Measurements from ENCODE around the gene CRABP1.

CRABP1 gene

GRCh38 chr15:78315686-78316282, 24.4 kb upstream of the CRABP1 start:
- Histone ChIP-seq H3K79me2 (no peaks in the 10 kb centered on the region), H3K4me2 (ENCODE audit: low read length) (no peak overlapping the region), H3K27ac (no peak overlapping the region), H2AFZ (no peak overlapping the region), H3K9ac (no peak overlapping the region), H3K36me3 (ENCODE audit: control insufficient read depth, insufficient read depth, low read length) (no peaks in the 10 kb centered on the region), H3K9me3 (ENCODE audit: control insufficient read depth, low read length) (no peaks in the 10 kb centered on the region), H3K4me3 (ENCODE audit: low read depth, low read length) (no peak overlapping the region), H3K27me3 (ENCODE audit: control insufficient read depth, insufficient read depth, low read length) (no peaks in the 10 kb centered on the region), H3K4me1 (no peaks in the 10 kb centered on the region)
- TF ChIP-seq CTCF (IDR thresholded peaks at IDR 0.05), result no peak

GRCh38 chr15:78316283-78317083, 23.7 kb upstream of the CRABP1 start:
- H2AFZ ChIP-seq, result no peak overlapping the region
- no peak for TF ChIP-seq CTCF (IDR thresholded peaks at IDR 0.05)
- no peaks in the 10 kb centered on the region for H3K9me3 ChIP-seq (ENCODE audit: control insufficient read depth, low read length)
- no peaks in the 10 kb centered on the region for H3K4me1 ChIP-seq
- H3K4me2 ChIP-seq (ENCODE audit: low read length), result no peak overlapping the region
- H3K79me2 ChIP-seq, result no peaks in the 10 kb centered on the region
- H3K27me3 ChIP-seq (ENCODE audit: control insufficient read depth, insufficient read depth, low read length), result no peaks in the 10 kb centered on the region
- H3K9ac ChIP-seq, result no peak overlapping the region
- no peak overlapping the region for H3K4me3 ChIP-seq (ENCODE audit: low read depth, low read length)
- H3K27ac ChIP-seq, result no peak overlapping the region
- H3K36me3 ChIP-seq (ENCODE audit: control insufficient read depth, insufficient read depth, low read length), result no peaks in the 10 kb centered on the region

GRCh38 chr15:78317145-78317836, 22.9 kb upstream of the CRABP1 start:
- H3K4me2 ChIP-seq (ENCODE audit: low read length), result no peak overlapping the region
- no peaks in the 10 kb centered on the region for H3K4me1 ChIP-seq
- no peak overlapping the region for H3K4me3 ChIP-seq (ENCODE audit: low read depth, low read length)
- H3K36me3 ChIP-seq (ENCODE audit: control insufficient read depth, insufficient read depth, low read length), result no peaks in the 10 kb centered on the region
- H2AFZ ChIP-seq, result no peak overlapping the region
- H3K9me3 ChIP-seq (ENCODE audit: control insufficient read depth, low read length), result no peaks in the 10 kb centered on the region
- H3K27ac ChIP-seq, result no peak overlapping the region
- no peak for TF ChIP-seq CTCF (IDR thresholded peaks at IDR 0.05)
- no peak overlapping the region for H3K9ac ChIP-seq
- H3K27me3 ChIP-seq (ENCODE audit: control insufficient read depth, insufficient read depth, low read length), result no peaks in the 10 kb centered on the region
- no peaks in the 10 kb centered on the region for H3K79me2 ChIP-seq

GRCh38 chr15:78319588-78319987, 20.6 kb upstream of the CRABP1 start:
- H3K27me3 ChIP-seq (ENCODE audit: control insufficient read depth, insufficient read depth, low read length), result no peaks in the 10 kb centered on the region
- H3K79me2 ChIP-seq, result no peaks in the 10 kb centered on the region
- no peaks in the 10 kb centered on the region for H3K9me3 ChIP-seq (ENCODE audit: control insufficient read depth, low read length)
- H3K27ac ChIP-seq, result no peak overlapping the region
- H3K4me1 ChIP-seq, result no peaks in the 10 kb centered on the region
- H2AFZ ChIP-seq, result no peak overlapping the region
- no peak overlapping the region for H3K4me2 ChIP-seq (ENCODE audit: low read length)
- H3K4me3 ChIP-seq (ENCODE audit: low read depth, low read length), result no peak overlapping the region
- no peaks in the 10 kb centered on the region for H3K36me3 ChIP-seq (ENCODE audit: control insufficient read depth, insufficient read depth, low read length)
- no peak for TF ChIP-seq CTCF (IDR thresholded peaks at IDR 0.05)
- H3K9ac ChIP-seq, result no peak overlapping the region
